SKM-1 treated with dmso at 0.1 percent for 144 hours (cell line): ENCODE measurements around the gene CD96.
"Not testable (repeated sequence)": the region's sequence is repeated elsewhere in the genome, so short reads cannot be mapped to it uniquely, and the experiment has no call there.

Source experiments
- DNase-seq: peaks from one replicate; lab custom pipeline; 2025; ENCODE audit not compliant: unreplicated experiment; lab: John Stamatoyannopoulos, UW

CD96 gene

DNA sequence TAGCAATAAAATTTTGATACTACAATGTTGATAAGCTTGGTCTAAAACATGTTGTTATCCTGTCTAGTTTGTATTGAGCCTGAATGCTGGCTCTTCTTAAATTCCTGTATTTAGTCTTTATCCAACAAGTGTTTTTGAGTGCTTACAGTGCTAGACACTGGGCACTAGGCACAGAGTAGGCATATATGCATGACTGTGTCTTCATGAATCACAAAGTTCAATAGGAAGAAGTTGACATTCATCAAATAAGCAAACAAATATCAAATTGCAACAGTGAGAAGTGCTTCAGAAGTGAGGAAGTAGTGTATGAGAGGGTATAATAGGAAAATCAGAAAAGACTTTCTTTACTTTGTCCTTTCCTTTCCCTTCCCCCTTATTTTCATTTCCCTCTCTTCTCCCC lies 6.8 kb downstream of the CD96 start:
- no peak for DNase-seq

GRCh38 chr3:111561902-111562301 lies 19.9 kb downstream of the CD96 start:
- not testable (repeated sequence) for DNase-seq

DNA sequence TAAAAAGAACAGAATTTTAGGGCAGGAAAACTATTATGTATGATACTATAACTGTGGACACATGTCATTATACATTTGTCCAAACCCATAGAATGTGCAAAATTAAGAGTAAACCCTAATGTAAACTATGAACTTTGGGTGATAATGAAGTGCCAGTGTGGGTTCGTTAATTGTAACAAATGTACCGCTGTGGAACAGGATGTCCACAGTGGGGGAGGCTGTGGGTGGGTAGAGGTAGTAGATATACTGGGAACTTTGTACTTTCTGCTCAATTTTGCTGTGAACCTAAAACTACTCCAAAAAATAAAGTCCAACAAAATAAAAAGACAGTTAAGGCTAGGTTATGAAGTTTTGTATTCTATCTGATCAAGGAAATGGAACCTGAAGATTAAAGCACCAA lies 24.8 kb downstream of the CD96 start:
- no peak for DNase-seq

DNA sequence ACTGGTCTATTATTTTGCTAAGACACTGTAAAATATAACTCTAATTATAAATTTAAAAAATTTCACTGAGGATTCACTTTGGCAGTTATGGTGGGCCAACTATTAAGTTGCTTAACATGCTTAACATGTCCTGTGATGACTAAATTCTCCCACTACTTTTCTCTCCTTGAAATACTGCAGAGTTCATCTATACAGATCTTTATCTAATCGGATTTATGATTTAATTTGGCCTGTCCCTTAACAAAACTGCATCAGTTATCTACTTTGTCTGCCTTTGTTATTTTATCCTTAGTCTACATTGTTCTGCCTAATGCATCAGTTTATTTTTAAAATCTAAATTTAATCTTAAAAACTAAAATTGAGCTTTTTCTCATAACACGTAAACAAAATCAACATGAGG lies 26.4 kb downstream of the CD96 start:
- DNase-seq = no peak

DNA sequence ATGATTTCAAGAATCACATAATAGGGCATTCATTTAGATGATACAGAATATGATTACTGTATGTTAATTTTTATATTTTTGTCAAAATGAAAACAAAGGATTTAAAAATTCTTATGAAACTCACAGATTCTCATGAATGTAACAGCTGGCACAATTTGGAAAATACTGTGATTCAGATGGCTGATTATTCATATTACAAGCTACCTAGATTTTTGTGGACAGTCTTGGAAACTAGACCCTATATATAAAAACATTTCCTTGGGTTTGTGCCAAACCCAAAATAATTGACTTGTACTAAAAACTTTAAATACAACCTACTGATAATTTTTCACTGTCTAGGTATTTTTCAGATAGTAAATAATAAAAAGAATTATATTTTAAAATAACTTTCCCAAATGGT lies 26.9 kb downstream of the CD96 start:
- DNase-seq = no peak

GRCh38 chr3:111570404-111571030 lies 28.5 kb downstream of the CD96 start:
- no peak for DNase-seq

DNA sequence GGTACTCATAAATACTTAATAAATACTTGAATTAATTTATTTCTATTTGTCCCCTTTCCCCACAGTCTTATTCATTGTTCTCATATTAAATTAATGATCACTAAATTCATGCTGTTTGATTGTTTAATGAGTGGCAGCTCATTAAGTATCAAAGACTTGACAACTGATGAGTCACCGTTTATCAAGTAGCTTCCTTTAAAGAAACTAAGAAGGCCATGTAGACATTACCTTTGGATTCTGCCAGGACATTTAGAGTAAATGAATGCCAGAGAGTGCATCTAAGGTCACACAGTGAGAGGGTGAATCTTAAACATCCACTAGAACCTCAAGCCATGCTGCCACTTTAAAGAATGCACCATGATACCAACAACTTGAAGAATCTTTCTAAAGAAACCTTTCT lies 29.3 kb downstream of the CD96 start:
- DNase-seq = no peak

GRCh38 chr3:111571907-111572460 lies 30.0 kb downstream of the CD96 start:
- no peak for DNase-seq

DNA sequence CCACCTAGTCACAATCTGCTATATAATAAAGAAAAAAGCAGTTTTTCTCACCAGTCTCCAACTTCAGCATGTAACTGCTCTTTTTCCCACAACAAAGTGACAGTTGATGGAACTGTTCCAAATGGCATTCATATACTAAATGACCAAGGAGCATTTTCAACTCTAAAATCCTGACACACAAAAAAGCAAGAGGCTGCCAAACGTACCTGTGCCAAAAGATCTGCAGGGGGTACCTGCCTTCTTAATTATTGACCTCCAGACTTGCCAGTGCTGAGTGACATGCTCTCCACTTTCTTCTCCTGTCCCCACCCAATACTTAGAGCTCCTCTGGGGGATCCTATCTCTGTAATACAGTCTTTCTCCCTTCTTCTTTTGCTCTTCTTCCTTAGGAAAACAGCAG lies 35.1 kb downstream of the CD96 start:
- no peak for DNase-seq

DNA sequence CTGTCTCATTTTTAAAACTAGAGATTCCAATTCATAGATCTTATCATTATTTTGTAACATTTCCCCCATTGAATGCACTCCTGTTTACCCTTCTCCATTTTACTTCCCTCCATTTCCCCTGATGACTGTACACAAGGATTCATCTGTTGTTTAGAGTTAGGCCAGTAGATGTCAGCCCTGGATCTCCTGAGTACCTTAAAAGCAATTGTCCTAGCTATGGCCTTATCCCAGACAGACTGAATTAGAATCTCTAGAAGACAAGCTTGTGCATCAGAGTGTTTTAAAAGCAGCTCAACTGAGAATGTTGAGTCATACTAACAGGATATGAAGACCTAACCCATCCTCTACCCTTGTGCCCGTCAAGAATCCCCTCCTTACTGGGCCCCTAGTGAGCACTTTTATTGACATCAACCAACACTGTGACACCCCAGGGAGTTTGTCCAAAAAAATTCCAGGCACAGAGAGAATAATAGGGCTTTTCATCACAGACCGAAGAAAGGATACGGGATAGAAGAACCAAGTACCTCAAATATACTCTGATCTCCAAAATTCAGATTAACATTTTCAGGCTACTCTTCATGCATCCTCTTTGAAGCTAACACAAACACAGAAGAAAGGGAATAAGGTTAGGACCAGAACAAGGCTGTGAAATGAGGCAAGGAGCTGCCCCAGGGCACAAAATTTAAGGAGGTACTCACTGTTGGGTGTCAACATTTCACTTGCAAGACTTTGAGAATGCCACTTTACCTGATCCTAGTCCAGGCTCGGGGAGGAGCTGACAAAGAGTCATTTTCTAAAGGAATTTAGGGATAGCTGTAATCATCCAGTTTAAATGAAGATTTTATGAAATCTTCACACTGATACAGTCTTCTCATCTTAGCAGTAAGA lies 36.0 kb downstream of the CD96 start:
- peak; percentile 25 for DNase-seq

DNA sequence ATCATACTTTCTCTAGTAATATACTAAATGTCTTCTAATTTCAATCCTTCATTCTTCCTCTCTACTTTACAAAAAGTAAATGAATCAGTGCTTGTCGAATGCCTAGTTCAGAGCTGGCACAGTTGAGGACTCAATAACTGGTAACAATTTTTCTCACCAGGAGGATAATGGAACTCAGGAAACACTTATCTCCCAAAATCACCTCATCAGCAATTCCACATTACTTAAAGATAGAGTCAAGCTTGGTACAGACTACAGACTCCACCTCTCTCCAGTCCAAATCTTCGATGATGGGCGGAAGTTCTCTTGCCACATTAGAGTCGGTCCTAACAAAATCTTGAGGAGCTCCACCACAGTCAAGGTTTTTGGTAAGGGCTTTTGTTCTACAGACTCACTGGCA lies 36.9 kb downstream of the CD96 start:
- DNase-seq = no peak

- DNase-seq = no peak
Observed at GRCh38 chr3:111579495-111579894, 37.5 kb downstream of the CD96 start.

- no peak for DNase-seq
Observed at GRCh38 chr3:111581403-111582119, 39.6 kb downstream of the CD96 start.

- DNase-seq = no peak
Observed at GRCh38 chr3:111582120-111582474, 40.1 kb downstream of the CD96 start.

- no peak for DNase-seq
Observed at GRCh38 chr3:111584744-111585143, 42.7 kb downstream of the CD96 start.

GRCh38 chr3:111585217-111585616 lies 43.2 kb downstream of the CD96 start:
- no peak for DNase-seq

DNA sequence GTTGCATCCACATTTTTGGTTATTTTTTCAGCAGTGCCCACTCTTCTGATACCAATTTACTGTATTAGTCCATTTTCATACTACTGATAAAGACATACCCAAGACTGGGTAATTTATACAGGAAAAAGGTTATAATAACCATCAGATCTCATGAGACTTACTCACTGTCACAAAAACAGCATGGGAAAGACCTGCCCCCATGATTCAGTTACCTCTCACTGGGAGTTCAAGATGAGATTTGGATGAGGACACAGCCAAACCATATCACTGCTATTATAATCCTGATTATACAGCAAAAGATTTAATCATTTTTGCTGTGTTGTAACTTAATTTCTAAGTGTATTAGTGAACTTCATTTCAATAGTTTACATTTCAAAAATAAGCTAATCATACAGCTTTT lies 46.5 kb downstream of the CD96 start:
- DNase-seq = no peak

- DNase-seq = no peak
Observed at GRCh38 chr3:111589303-111590142, 47.5 kb downstream of the CD96 start.

DNA sequence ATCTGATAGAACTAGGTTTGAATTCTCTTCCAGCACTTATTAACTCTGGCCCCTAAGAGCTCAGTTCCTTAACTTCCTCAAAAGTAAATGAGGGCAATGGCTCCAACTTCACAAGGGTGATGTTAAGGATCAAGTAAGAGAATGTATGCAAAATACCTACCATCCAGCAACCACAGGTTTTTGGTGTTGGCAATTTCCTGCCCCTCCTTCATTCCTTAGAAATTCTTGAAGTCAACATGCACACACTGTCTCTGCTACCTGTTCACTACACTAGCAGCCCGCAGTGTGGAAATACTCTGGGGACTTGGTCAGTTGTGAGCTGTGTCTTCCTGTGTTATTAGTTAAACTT lies 48.1 kb downstream of the CD96 start:
- DNase-seq = no peak

DNA sequence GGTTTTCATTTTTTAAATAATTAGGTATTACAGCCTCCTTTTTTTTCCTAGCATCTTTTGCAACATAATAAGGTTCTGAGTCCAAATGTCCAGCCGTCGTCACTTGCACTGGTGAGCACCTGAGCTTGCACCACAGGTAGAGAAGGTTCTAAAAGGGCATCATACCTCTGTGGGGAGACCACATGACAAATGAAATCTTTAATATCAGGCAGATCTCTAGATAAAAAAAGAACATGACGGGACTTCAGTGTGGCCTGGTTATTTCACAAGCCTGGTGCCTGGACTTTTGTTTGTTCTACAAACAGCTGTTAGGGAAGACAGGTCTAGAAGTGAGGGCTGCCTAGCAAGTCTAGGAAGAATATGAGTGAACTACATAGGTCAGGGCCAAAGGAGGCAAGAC lies 49.6 kb downstream of the CD96 start:
- no peak for DNase-seq

DNA sequence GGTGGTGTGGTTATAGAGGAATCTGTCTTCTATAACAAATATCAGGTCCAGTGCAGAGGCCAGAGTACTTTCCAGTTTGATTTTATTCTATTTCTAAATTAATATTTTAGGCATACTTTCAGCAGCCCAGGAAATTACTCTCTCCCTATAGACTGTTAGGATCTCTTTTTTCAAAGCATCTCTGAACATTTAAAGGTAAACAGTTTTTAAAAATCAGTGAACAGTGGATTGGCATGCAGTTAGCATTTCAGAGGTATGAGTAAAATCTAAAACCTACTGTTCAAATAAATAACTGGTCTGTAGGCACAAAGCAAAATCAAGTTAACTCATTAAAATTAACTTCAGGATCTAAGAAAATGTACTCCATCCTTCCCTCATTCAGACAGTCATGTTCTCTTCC lies 50.1 kb downstream of the CD96 start:
- DNase-seq = no peak
